Neural cell (in vitro differentiated cells): Measurements from ENCODE around the gene WFS1. TPM values are rescaled to one million over a fixed set of nuclear protein-coding genes. Genes with fewer than 3 reads are reported as not detected.

Source experiments
- H2AFZ ChIP-seq: fragments of 200-600, 300-800 bp; sonication (generic), shearing (Covaris generic); 2 replicates; pipeline ENCODE4 v1.6.0; 2014; ENCODE audit warnings: low read depth, mild to moderate bottlenecking, antibody characterized with exemption, low read length, moderate library complexity
- H3F3A ChIP-seq: fragments of 200-600 bp; shearing (Covaris generic); 2 replicates; pipeline ENCODE4 v1.6.1; 2016; ENCODE audit warnings: mild to moderate bottlenecking, moderate library complexity, mixed read lengths, antibody characterized with exemption, low read length; ENCODE audit not compliant: insufficient read depth, poor library complexity, severe bottlenecking
- H3K27ac ChIP-seq: fragments of 200-600, 300-800 bp; sonication (generic), shearing (Covaris generic); 2 replicates; pipeline ENCODE4 v1.5.1; 2014; ENCODE audit warnings: mild to moderate bottlenecking, low read length, moderate library complexity
- H3K27me3 ChIP-seq: fragments of 300-800, 200-600 bp; sonication (generic), shearing (Covaris generic); 2 replicates; pipeline ENCODE4 v1.6.0; 2014; ENCODE audit warnings: mild to moderate bottlenecking, low read depth, low read length, moderate library complexity; ENCODE audit not compliant: insufficient read depth
- H3K36me3 ChIP-seq: fragments of 300-800, 200-600 bp; sonication (generic), shearing (Covaris generic); 2 replicates; pipeline ENCODE4 v1.5.1; 2014; ENCODE audit warnings: mild to moderate bottlenecking, antibody characterized with exemption, low read length, moderate library complexity; ENCODE audit not compliant: insufficient read depth
- H3K4me2 ChIP-seq: fragments of 300-800, 200-600 bp; sonication (generic), shearing (Covaris generic); 2 replicates; pipeline ENCODE4 v1.6.0; 2014; ENCODE audit warnings: mild to moderate bottlenecking, low read length
- H3K4me3 ChIP-seq: fragments of 300-800, 200-600 bp; sonication (generic), shearing (Covaris generic); 2 replicates; pipeline ENCODE4 v1.5.1; 2014; ENCODE audit warnings: mild to moderate bottlenecking, low read length, moderate library complexity
- H3K79me2 ChIP-seq: fragments of 200-600 bp; shearing (Covaris generic); replicated peaks from 2 replicates; pipeline ENCODE4 v1.6.0; 2014; ENCODE audit warnings: mild to moderate bottlenecking, low read length, moderate library complexity; ENCODE audit not compliant: insufficient read depth
- H3K9ac ChIP-seq: fragments of 300-800, 200-600 bp; sonication (generic), shearing (Covaris generic); 2 replicates; pipeline ENCODE4 v1.6.1; 2016; ENCODE audit warnings: mild to moderate bottlenecking, low read length, mixed read lengths
- H3K9me2 ChIP-seq: fragments of 200-600 bp; shearing (Covaris generic); 2 replicates; pipeline ENCODE4 v1.6.1; 2016; ENCODE audit warnings: mild to moderate bottlenecking, low read length, mixed read lengths; ENCODE audit not compliant: insufficient read depth
- H3K9me3 ChIP-seq: fragments of 200-600, 300-800 bp; sonication (generic), shearing (Covaris generic); 2 replicates; pipeline ENCODE4 v1.6.1; 2016; ENCODE audit warnings: mild to moderate bottlenecking, mixed run types, low read length, moderate library complexity, mixed read lengths
- H4K20me1 ChIP-seq: fragments of 200-600 bp; shearing (Covaris generic); 2 replicates; pipeline ENCODE4 v1.6.1; 2016; ENCODE audit warnings: mild to moderate bottlenecking, mixed run types; ENCODE audit not compliant: insufficient read depth
- EP300 ChIP-seq: fragments of 450-650 bp; conservative IDR thresholded peaks from 2 replicates; pipeline ENCODE4 v1.6.1; 2014; ENCODE audit warnings: antibody characterized with exemption, mild to moderate bottlenecking, moderate library complexity; ENCODE audit not compliant: poor library complexity, severe bottlenecking
- EZH2 ChIP-seq: fragments of 200-600, 300-800 bp; shearing (Covaris generic), sonication (generic); IDR thresholded peaks from 2 replicates; pipeline ENCODE4 v1.6.1; 2014; ENCODE audit warnings: antibody characterized with exemption, low read length, borderline replicate concordance, mild to moderate bottlenecking; ENCODE audit not compliant: insufficient read depth, poor library complexity, severe bottlenecking
- MXI1 ChIP-seq: fragments of 450-650 bp; conservative IDR thresholded peaks from 2 replicates; pipeline ENCODE4 v1.6.1; 2014; ENCODE audit warnings: antibody characterized with exemption, mild to moderate bottlenecking; ENCODE audit not compliant: poor library complexity, severe bottlenecking
- POLR2AphosphoS5 ChIP-seq: IDR thresholded peaks from 2 replicates; pipeline ENCODE4 v1.6.1; 2012
- RAD21 ChIP-seq: fragments of 450-650 bp; conservative IDR thresholded peaks from 2 replicates; pipeline ENCODE4 v1.6.1; 2014; ENCODE audit warnings: antibody characterized with exemption, mild to moderate bottlenecking, moderate library complexity
- SMC3 ChIP-seq: fragments of 450-650 bp; conservative IDR thresholded peaks from 2 replicates; pipeline ENCODE4 v1.6.1; 2014; ENCODE audit warnings: antibody characterized with exemption, mild to moderate bottlenecking, moderate library complexity; ENCODE audit not compliant: poor library complexity
- TAF1 ChIP-seq: IDR thresholded peaks from 2 replicates; pipeline ENCODE4 v1.6.1; 2012; ENCODE audit warnings: low read depth
- polyA plus RNA-seq: library from polyadenylated mRNA; depleted of rRNA; stranded (reverse); fragments of >200 nt; gene quantifications from 2 replicates; pipeline ENCODE4 v1.2.3, GENCODE V29; 2014
- TF ChIP-seq, protein P1 (sequence below): IDR thresholded peaks from 2 replicates; pipeline ENCODE4 v1.6.1; 2012; ENCODE audit warnings: borderline replicate concordance
- TF ChIP-seq, protein P2 (sequence below): fragments of 450-650 bp; IDR thresholded peaks from 2 replicates; pipeline ENCODE4 v1.5.1; 2014; ENCODE audit warnings: antibody characterized with exemption, mild to moderate bottlenecking, moderate library complexity; ENCODE audit not compliant: poor library complexity, severe bottlenecking

Gene WFS1
- polyA plus RNA-seq, 1 donor from 2014 or later: 4.5 TPM

DNA sequence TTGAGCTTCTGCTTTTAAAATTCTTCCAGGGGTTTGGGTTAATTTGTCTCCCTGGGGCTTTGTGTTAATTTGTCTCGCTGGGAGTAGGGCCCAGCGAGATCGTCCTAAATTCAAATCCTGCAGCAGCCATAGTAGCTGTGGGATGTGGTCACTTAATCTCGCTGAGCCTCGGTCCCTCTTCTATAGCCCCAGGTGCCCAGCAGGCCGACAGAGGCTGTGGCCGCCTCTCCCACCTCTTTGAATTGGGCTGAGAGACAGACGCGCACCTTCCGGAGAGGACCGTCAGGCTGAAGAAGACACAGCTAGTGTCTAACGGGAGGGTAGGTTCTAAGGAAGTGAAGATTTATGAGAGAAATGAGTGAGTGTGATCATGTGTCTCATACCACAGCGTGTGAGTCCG lies 15.7 kb upstream of the WFS1 start:
- Histone ChIP-seq H4K20me1 (no peaks in the 10 kb centered on the region), H3F3A (no peaks in the 10 kb centered on the region), H3K27me3 (no peaks in the 10 kb centered on the region), H3K9me3 (no peaks in the 10 kb centered on the region), H3K36me3 (no peaks in the 10 kb centered on the region), H3K79me2 (no peaks in the 10 kb centered on the region), H3K27ac (no peak overlapping the region), H2AFZ (no peak overlapping the region), H3K9ac (no peak overlapping the region), H3K4me3 (no peak overlapping the region), H3K9me2 (no peaks in the 10 kb centered on the region), H3K4me2 (no peak overlapping the region)
- TF ChIP-seq EZH2 (no peak), TAF1 (no peak), POLR2AphosphoS5 (no peak), SMC3 (no peak), EP300 (no peak), RAD21 (no peak), MXI1 (no peak)
- TF ChIP-seq, protein P1, sequence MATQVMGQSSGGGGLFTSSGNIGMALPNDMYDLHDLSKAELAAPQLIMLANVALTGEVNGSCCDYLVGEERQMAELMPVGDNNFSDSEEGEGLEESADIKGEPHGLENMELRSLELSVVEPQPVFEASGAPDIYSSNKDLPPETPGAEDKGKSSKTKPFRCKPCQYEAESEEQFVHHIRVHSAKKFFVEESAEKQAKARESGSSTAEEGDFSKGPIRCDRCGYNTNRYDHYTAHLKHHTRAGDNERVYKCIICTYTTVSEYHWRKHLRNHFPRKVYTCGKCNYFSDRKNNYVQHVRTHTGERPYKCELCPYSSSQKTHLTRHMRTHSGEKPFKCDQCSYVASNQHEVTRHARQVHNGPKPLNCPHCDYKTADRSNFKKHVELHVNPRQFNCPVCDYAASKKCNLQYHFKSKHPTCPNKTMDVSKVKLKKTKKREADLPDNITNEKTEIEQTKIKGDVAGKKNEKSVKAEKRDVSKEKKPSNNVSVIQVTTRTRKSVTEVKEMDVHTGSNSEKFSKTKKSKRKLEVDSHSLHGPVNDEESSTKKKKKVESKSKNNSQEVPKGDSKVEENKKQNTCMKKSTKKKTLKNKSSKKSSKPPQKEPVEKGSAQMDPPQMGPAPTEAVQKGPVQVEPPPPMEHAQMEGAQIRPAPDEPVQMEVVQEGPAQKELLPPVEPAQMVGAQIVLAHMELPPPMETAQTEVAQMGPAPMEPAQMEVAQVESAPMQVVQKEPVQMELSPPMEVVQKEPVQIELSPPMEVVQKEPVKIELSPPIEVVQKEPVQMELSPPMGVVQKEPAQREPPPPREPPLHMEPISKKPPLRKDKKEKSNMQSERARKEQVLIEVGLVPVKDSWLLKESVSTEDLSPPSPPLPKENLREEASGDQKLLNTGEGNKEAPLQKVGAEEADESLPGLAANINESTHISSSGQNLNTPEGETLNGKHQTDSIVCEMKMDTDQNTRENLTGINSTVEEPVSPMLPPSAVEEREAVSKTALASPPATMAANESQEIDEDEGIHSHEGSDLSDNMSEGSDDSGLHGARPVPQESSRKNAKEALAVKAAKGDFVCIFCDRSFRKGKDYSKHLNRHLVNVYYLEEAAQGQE: no peak
- TF ChIP-seq, protein P2, sequence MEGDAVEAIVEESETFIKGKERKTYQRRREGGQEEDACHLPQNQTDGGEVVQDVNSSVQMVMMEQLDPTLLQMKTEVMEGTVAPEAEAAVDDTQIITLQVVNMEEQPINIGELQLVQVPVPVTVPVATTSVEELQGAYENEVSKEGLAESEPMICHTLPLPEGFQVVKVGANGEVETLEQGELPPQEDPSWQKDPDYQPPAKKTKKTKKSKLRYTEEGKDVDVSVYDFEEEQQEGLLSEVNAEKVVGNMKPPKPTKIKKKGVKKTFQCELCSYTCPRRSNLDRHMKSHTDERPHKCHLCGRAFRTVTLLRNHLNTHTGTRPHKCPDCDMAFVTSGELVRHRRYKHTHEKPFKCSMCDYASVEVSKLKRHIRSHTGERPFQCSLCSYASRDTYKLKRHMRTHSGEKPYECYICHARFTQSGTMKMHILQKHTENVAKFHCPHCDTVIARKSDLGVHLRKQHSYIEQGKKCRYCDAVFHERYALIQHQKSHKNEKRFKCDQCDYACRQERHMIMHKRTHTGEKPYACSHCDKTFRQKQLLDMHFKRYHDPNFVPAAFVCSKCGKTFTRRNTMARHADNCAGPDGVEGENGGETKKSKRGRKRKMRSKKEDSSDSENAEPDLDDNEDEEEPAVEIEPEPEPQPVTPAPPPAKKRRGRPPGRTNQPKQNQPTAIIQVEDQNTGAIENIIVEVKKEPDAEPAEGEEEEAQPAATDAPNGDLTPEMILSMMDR: no peak

DNA sequence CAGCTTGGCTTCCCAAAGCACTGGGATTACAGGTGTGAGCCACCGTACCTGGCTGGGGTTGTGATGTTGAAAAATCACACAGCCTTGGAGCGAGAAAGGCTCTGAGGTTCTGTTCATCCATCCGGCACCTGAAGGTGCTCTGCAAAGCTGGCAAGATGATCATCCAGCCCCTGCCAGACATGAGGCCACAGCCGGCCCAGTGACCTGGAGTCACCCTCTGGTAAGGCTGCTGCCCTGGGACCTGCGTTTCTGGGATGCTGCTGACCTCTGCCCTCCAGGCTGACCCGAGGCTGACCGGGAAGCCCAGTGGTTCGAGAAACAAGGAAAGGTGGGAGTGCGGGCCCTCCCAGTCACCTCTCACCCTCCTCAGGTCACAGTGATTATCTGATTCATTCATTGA lies 13.5 kb upstream of the WFS1 start:
- no peak overlapping the region for H3K9ac ChIP-seq
- H3K79me2 ChIP-seq: no peaks in the 10 kb centered on the region
- no peaks in the 10 kb centered on the region for H3F3A ChIP-seq
- H3K27ac ChIP-seq: no peak overlapping the region
- no peak for TF ChIP-seq TAF1
- TF ChIP-seq MXI1: no peak
- TF ChIP-seq EZH2: no peak
- TF ChIP-seq, protein P1: no peak
- TF ChIP-seq, protein P2: no peak
- TF ChIP-seq EP300: no peak
- TF ChIP-seq RAD21: no peak
- no peak for TF ChIP-seq POLR2AphosphoS5
- no peak for TF ChIP-seq SMC3
- H3K27me3 ChIP-seq: no peaks in the 10 kb centered on the region
- no peaks in the 10 kb centered on the region for H3K9me3 ChIP-seq
- no peak overlapping the region for H2AFZ ChIP-seq
- no peak overlapping the region for H3K4me2 ChIP-seq
- no peak overlapping the region for H3K4me3 ChIP-seq
- H3K36me3 ChIP-seq: no peaks in the 10 kb centered on the region
- no peaks in the 10 kb centered on the region for H4K20me1 ChIP-seq
- no peaks in the 10 kb centered on the region for H3K9me2 ChIP-seq
